ENCODE data around the gene MRTFA.

MRTFA gene

DNA sequence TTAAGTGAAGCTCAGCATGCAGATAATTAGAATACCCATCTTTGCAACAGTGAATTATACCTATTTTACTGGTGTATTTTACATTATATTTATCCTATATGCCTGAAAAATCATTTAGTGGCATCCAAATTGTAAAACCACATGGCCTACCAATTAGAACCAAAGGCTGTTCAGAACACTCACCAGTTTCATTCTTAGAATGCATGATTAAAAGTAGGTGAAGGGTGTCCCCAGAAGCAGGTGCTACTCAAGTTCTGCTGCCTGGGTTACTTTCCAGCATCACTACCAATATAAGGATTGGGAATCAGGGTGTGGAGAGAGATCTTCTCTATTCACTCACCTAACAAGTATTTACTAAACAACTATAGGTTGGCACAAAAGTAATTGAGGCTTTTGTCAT, 162.8 kb downstream of the MRTFA start:
- H3K4me1 ChIP-seq: peaks cover 0 to 33% (median 7%) of the 10 kb centered on the region in 4 donors
- H3K4me3 ChIP-seq: no peak overlapping the region
- intact Hi-C loops (cut with DNase I; ENCODE audit: low total_unique reads): no loop called here
- TF ChIP-seq, protein P1, sequence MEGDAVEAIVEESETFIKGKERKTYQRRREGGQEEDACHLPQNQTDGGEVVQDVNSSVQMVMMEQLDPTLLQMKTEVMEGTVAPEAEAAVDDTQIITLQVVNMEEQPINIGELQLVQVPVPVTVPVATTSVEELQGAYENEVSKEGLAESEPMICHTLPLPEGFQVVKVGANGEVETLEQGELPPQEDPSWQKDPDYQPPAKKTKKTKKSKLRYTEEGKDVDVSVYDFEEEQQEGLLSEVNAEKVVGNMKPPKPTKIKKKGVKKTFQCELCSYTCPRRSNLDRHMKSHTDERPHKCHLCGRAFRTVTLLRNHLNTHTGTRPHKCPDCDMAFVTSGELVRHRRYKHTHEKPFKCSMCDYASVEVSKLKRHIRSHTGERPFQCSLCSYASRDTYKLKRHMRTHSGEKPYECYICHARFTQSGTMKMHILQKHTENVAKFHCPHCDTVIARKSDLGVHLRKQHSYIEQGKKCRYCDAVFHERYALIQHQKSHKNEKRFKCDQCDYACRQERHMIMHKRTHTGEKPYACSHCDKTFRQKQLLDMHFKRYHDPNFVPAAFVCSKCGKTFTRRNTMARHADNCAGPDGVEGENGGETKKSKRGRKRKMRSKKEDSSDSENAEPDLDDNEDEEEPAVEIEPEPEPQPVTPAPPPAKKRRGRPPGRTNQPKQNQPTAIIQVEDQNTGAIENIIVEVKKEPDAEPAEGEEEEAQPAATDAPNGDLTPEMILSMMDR (IDR thresholded peaks at IDR 0.05): no peak
- no peaks in the 10 kb centered on the region for H3K9me3 ChIP-seq
- H3K36me3 ChIP-seq: no peaks in the 10 kb centered on the region
- no peak overlapping the region for H3K27ac ChIP-seq
- H3K27me3 ChIP-seq: no peaks in the 10 kb centered on the region
- no peak for DNase-seq

DNA sequence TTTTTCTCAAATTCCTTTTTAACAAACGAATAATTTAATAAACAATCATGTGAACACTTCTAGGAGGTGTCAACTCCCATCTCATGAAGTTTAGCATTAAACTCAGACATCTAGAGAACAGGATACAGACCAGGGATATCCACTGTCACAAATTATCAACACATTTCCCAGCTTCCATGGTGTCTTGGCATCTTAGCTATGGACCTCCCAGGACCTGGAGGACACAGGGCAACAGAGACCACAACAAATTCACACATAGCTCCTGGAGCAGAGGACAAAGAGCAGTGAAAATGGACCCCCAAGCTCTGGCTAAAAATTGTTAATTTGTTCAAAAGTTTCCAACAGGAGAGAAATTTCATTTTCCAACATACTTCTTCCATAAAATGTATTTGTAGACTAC, 163.9 kb downstream of the MRTFA start:
- no peak for DNase-seq
- no peak overlapping the region for H3K4me3 ChIP-seq
- H3K27ac ChIP-seq: no peak overlapping the region
- intact Hi-C loops (cut with DNase I; ENCODE audit: low total_unique reads): no loop called here
- H3K4me1 ChIP-seq: peaks cover 0 to 31% (median 7%) of the 10 kb centered on the region in 4 donors
- H3K9me3 ChIP-seq: no peaks in the 10 kb centered on the region
- TF ChIP-seq, protein P1 (IDR thresholded peaks at IDR 0.05): no peak
- H3K36me3 ChIP-seq: no peaks in the 10 kb centered on the region
- H3K27me3 ChIP-seq: no peaks in the 10 kb centered on the region

DNA sequence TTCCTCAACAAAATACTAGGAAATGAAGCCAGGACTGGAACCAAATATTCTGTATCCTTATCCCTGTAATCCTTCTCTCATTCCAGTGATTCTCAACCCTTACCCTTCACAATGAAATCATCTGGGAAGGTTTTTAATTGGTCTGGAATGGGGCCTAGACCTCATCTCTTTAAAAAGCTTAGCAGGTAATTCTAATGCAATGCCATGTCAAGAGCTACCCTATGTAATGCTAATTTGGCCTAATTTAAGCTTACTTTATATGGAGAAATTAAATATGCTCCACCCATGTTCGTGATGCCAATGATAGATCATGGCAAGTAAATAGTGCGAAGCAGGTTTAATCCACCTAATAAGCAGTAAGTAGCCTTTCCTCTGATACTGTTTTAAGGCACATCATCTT, 164.5 kb downstream of the MRTFA start:
- no peak for DNase-seq
- Histone ChIP-seq H3K4me3 (no peak overlapping the region), H3K4me1 (peaks cover 0 to 26% (median 7%) of the 10 kb centered on the region in 4 donors), H3K27ac (no peak overlapping the region), H3K36me3 (no peaks in the 10 kb centered on the region), H3K9me3 (no peaks in the 10 kb centered on the region), H3K27me3 (no peaks in the 10 kb centered on the region)
- intact Hi-C loops (cut with DNase I; ENCODE audit: low total_unique reads): no loop called here
- TF ChIP-seq, protein P1 (IDR thresholded peaks at IDR 0.05): no peak

DNA sequence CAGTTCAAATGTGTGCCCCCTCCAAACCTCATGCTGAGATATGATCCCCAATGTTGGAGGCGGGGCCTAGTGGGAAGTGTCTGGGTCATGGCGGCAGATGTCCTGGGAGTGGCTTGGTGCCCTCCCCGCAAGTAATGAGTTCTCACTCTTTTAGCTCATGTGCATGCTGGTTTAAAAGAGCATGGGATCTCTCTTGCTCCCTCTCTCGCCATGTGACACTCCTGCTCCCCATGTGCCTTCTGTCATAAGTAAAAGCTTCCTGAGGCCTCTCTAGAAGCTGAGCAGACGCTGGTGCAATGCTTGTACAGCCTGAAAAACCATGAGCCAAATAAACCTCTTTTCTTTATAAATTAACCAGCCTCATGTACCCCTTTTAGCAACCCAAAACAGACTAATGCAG, 167.3 kb downstream of the MRTFA start:
- TF ChIP-seq, protein P1 (IDR thresholded peaks at IDR 0.05): no peak
- Histone ChIP-seq H3K36me3 (no peaks in the 10 kb centered on the region), H3K4me3 (no peak overlapping the region), H3K27me3 (no peaks in the 10 kb centered on the region), H3K27ac (no peak overlapping the region), H3K4me1 (peaks cover 0 to 14% (median 0%) of the 10 kb centered on the region in 4 donors), H3K9me3 (no peaks in the 10 kb centered on the region)
- no peak for DNase-seq
- intact Hi-C loops (cut with DNase I; ENCODE audit: low total_unique reads): no loop called here

DNA sequence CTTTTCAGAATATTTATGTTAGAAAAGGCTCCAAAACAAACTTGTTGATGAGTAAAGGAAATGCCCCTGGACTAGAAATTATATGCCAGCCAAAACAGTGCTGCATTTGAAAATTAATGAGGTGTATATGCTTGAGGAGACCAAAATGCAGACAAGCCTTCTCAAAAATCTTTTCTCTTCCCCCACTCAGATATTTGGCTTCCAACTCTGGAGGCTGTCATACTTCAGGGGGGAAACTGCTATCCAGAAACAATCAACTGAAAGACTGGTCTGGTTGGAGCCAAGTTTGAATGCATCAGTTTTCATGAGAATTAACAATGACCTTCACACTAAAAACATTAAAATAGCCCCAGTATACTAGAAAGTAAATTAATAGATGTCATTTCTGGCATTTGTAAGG, 167.9 kb downstream of the MRTFA start:
- Histone ChIP-seq H3K27ac (no peak overlapping the region), H3K27me3 (no peaks in the 10 kb centered on the region), H3K36me3 (no peaks in the 10 kb centered on the region), H3K4me3 (no peak overlapping the region), H3K4me1 (peaks cover 0 to 14% (median 0%) of the 10 kb centered on the region in 4 donors), H3K9me3 (no peaks in the 10 kb centered on the region)
- intact Hi-C loops (cut with DNase I; ENCODE audit: low total_unique reads): no loop called here
- no peak for DNase-seq
- TF ChIP-seq, protein P1 (IDR thresholded peaks at IDR 0.05): no peak

DNA sequence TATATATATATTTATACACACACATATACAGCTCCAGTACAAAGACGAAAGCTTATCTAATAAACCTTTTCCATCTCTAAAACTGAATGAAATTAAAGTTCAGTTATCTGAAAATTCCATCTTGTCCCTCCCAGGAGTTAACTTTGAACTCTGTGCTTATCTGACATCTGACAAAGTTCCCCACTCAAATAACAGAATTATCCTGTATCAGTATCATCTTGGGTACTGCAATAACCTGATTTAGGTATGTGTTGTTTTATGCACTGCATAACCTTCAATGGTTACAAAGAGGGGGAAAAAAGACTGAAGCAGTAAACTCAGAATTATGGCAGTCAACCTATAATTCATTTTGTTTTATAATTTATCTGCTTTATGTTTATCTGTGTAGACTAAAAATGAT, 169.5 kb downstream of the MRTFA start:
- H3K4me3 ChIP-seq: no peak overlapping the region
- H3K36me3 ChIP-seq: peaks cover 0 to 9% (median 0%) of the 10 kb centered on the region in 3 donors
- intact Hi-C loops (cut with DNase I; ENCODE audit: low total_unique reads): no loop called here
- TF ChIP-seq, protein P1 (IDR thresholded peaks at IDR 0.05): no peak
- DNase-seq: no peak
- no peak overlapping the region for H3K27ac ChIP-seq
- H3K4me1 ChIP-seq: peaks cover 0 to 14% (median 0%) of the 10 kb centered on the region in 4 donors
- no peaks in the 10 kb centered on the region for H3K9me3 ChIP-seq
- H3K27me3 ChIP-seq: no peaks in the 10 kb centered on the region

All from tibial artery (tissue), 4 donors.